Sigmoid colon (tissue), 7 donors: ENCODE results near the gene THRB. TPM values are rescaled to one million over a fixed set of nuclear protein-coding genes. Genes with fewer than 3 reads are reported as not detected.

ENCODE experiments used
- DNase-seq: peaks from one replicate; pipeline ENCODE4 v3.0.0-alpha.2; 2019
- H3K27ac ChIP-seq, 4 donors: fragments of 200-600 bp; sonication (generic); one replicate each; pipeline ENCODE4 v1.5.1; 2016 to 2019; ENCODE audit warnings: mild to moderate bottlenecking in 1 of 4
- H3K27me3 ChIP-seq, 3 donors: fragments of 200-600 bp; sonication (generic); one replicate each; pipeline ENCODE4 v1.5.1; 2019; ENCODE audit warnings: mild to moderate bottlenecking in 1 of 3
- H3K36me3 ChIP-seq, 4 donors: fragments of 200-600 bp; sonication (generic); one replicate each; pipeline ENCODE4 v1.5.1; 2016 to 2019
- H3K4me1 ChIP-seq, 4 donors: fragments of 200-600 bp; sonication (generic); one replicate each; pipeline ENCODE4 v1.5.1; 2017 to 2019
- H3K4me3 ChIP-seq, 4 donors: fragments of 200-600 bp; sonication (generic); one replicate each; pipeline ENCODE4 v1.5.1; 2017 to 2019; ENCODE audit warnings: mild to moderate bottlenecking in 2 of 4, moderate library complexity in 1 of 4
- H3K9me3 ChIP-seq, 4 donors: fragments of 200-600 bp in 3 of 4; sonication (generic) in 3 of 4; one replicate each; pipeline versions ENCODE4 v1.5.1 to v1.6.1; 2013 to 2019
- EP300 ChIP-seq, 4 donors: sonication (generic); formaldehyde crosslinking; IDR thresholded peaks; one replicate each; pipeline ENCODE4 v1.6.1; 2017; ENCODE audit warnings: antibody characterized with exemption in 4 of 4
- POLR2A ChIP-seq, 2 donors: fragments of 450-650 bp; IDR thresholded peaks; one replicate each; pipeline ENCODE4 v1.6.1; 2016; ENCODE audit warnings: antibody characterized with exemption in 2 of 2, mild to moderate bottlenecking in 2 of 2, moderate library complexity in 2 of 2
- POLR2AphosphoS5 ChIP-seq, 4 donors: sonication (generic); formaldehyde crosslinking; IDR thresholded peaks; one replicate each; pipeline ENCODE4 v1.6.1; 2017; ENCODE audit warnings: antibody characterized with exemption in 4 of 4
- WGBS, 2 donors: extraction: QIAGEN DNeasy Blood & Tissue Kit; methylation state at CpG; one replicate each; pipeline ENCODE4 v1.1.7; 2013; 5-methylcytosine and 5-hydroxymethylcytosine counted together
- intact Hi-C: fragments of 100-400 bp; cut with DNase I; formaldehyde crosslinking; loops from one replicate; pipeline ENCODE4 v1.15.1; 2023
- polyA plus RNA-seq, 3 donors: library from polyadenylated mRNA; stranded (reverse); fragments of 200-250 nt; gene quantifications; one replicate each; pipeline ENCODE4 v1.2.3, GENCODE V29; 2013
- total RNA-seq, 4 donors: library from RNA; depleted of rRNA; stranded (reverse); fragments of >200 nt; gene quantifications; one replicate each; pipeline ENCODE4 v1.1.0, GENCODE V29; 2016
- TF ChIP-seq, protein P1 (sequence below), 4 experiments: fragments of 450-650 bp in 3 of 4; fragments of 200-600 bp in 1 of 4; IDR thresholded peaks; one replicate each; pipeline ENCODE4 v1.5.1; 2016 to 2019; ENCODE audit warnings: antibody characterized with exemption in 4 of 4, mild to moderate bottlenecking in 3 of 4, moderate library complexity in 2 of 4
- donor health status: healthy with polysubstance abuse.
- donor health status: Bipolar disorder and iron deficiency.
- donor health status: healthy.

The THRB gene
- total and polyA plus RNA-seq, 7 donors = 7.2 to 49.5 (median 29.7) TPM

- intact Hi-C loops = no loop called here
These were observed 204.1 kb downstream of the THRB start for GRCh38 chr3:24290596-24290995.

DNA sequence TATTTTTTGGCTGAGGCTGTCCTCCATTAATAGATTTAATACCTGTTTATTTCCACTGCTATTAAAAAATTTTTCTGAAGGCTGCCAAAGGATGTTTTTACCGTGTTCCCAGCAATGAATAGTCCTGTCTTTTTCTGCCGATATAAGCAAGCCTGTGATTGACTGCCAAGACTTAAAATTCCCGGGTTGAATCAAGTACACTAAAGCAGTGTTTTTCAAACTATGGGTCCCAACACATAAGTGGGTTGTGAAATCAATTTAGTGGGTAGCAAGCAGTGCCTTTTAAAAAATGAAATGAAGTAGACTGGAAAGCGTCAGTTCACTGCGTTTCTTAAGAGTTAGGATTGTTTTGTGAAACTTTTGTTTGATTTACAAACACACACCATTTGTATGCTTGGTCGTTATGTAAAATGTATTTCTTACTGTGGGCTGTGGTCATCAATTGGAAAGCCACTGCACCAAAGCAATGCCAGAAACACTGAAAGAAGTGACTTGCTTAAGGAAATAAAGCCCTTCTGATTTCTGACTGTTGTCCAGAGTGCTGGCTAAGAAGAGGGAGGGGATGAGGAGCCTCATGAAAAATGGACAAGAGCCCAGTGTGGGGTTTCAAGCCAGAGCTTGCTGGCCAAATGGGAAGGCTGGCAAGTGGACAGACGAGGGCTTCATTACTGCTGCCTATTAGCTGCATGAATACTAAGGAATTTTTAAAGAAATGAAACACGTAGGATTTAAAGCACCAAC, 206.0 kb downstream of the THRB start:
- peak overlapping the region; percentile 47 to 81 (median 70) for H3K27ac ChIP-seq
- peak overlapping the region in 1 of 4 donors; percentile 4 for H3K4me3 ChIP-seq
- H3K27me3 ChIP-seq = no peaks in the 10 kb centered on the region
- no peak for TF ChIP-seq POLR2A (IDR thresholded peaks at IDR 0.05)
- TF ChIP-seq POLR2AphosphoS5 (IDR thresholded peaks at IDR 0.05) = peak in 2 of 4 donors; percentile 3 to 31
- TF ChIP-seq, protein P1, sequence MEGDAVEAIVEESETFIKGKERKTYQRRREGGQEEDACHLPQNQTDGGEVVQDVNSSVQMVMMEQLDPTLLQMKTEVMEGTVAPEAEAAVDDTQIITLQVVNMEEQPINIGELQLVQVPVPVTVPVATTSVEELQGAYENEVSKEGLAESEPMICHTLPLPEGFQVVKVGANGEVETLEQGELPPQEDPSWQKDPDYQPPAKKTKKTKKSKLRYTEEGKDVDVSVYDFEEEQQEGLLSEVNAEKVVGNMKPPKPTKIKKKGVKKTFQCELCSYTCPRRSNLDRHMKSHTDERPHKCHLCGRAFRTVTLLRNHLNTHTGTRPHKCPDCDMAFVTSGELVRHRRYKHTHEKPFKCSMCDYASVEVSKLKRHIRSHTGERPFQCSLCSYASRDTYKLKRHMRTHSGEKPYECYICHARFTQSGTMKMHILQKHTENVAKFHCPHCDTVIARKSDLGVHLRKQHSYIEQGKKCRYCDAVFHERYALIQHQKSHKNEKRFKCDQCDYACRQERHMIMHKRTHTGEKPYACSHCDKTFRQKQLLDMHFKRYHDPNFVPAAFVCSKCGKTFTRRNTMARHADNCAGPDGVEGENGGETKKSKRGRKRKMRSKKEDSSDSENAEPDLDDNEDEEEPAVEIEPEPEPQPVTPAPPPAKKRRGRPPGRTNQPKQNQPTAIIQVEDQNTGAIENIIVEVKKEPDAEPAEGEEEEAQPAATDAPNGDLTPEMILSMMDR (IDR thresholded peaks at IDR 0.05) = no peak
- TF ChIP-seq EP300 (IDR thresholded peaks at IDR 0.05) = no peak
- DNase-seq = peak; percentile 70
- peaks cover 0 to 59% (median 51%) of the 10 kb centered on the region in 4 donors for H3K4me1 ChIP-seq
- no peaks in the 10 kb centered on the region for H3K36me3 ChIP-seq
- 72 to 85% methylated on average over 8 of the region's 8 CpGs for WGBS, 2 donors
- intact Hi-C loops = no loop called here
- no peaks in the 10 kb centered on the region for H3K9me3 ChIP-seq

More at GRCh38 chr3:24290596-24290995, 204.1 kb downstream of the THRB start:
- Histone ChIP-seq H3K4me3 (no peak overlapping the region), H3K27ac (peak overlapping the region; percentile 21 to 81 (median 70)), H3K4me1 (peaks cover 0 to 61% (median 52%) of the 10 kb centered on the region in 4 donors), H3K9me3 (peaks cover 0 to 3% (median 0%) of the 10 kb centered on the region in 4 donors), H3K27me3 (no peaks in the 10 kb centered on the region), H3K36me3 (no peaks in the 10 kb centered on the region)
- DNase-seq = no peak
- WGBS, 2 donors = 72 to 90% methylated on average over 3 of the region's 3 CpGs
- TF ChIP-seq POLR2AphosphoS5 (IDR thresholded peaks at IDR 0.05) (no peak), EP300 (IDR thresholded peaks at IDR 0.05) (no peak), POLR2A (IDR thresholded peaks at IDR 0.05) (no peak)
- TF ChIP-seq, protein P1 (IDR thresholded peaks at IDR 0.05) = no peak

GRCh38 chr3:24287755-24288450, 206.7 kb downstream of the THRB start:
- 63 to 81% methylated on average over 3 of the region's 3 CpGs for WGBS, 2 donors
- Histone ChIP-seq H3K27ac (peak overlapping the region; percentile 47 to 81 (median 70)), H3K9me3 (no peaks in the 10 kb centered on the region), H3K36me3 (no peaks in the 10 kb centered on the region), H3K27me3 (no peaks in the 10 kb centered on the region), H3K4me3 (peak overlapping the region in 1 of 4 donors; percentile 4), H3K4me1 (peaks cover 0 to 59% (median 51%) of the 10 kb centered on the region in 4 donors)
- intact Hi-C loops = no loop called here
- DNase-seq = peak; percentile 79
- peak in 2 of 4 donors; percentile 64 to 73 for TF ChIP-seq POLR2AphosphoS5 (IDR thresholded peaks at IDR 0.05)
- TF ChIP-seq, protein P1 (IDR thresholded peaks at IDR 0.05) = no peak
- peak in 2 of 4 donors; percentile 6 to 45 for TF ChIP-seq EP300 (IDR thresholded peaks at IDR 0.05)

DNA sequence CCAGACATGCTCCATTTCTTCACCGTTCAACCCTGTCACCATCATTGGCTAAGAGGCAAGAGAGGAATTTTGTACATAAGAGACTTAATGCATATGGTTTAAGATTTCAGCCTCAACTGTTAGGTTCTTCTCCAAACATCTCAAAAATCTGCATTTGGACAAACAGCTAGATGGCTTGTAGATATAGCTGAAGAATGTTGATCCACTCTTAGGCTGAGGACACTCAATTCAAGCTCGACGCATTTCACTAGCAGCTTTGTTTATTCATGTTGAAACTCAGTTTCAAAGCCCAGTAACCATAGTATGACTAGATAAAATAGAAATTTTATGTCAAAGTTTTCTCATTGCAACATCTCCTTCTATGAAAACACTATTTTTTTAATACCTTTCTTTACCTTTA, 208.2 kb downstream of the THRB start:
- intact Hi-C loops = no loop called here
- Histone ChIP-seq H3K27ac (peak overlapping the region in 3 of 4 donors; percentile 63 to 81 (median 76)), H3K27me3 (no peaks in the 10 kb centered on the region), H3K9me3 (no peaks in the 10 kb centered on the region), H3K36me3 (no peaks in the 10 kb centered on the region), H3K4me3 (no peak overlapping the region), H3K4me1 (peaks cover 0 to 58% (median 51%) of the 10 kb centered on the region in 4 donors)
- TF ChIP-seq EP300 (IDR thresholded peaks at IDR 0.05) (no peak), POLR2AphosphoS5 (IDR thresholded peaks at IDR 0.05) (no peak), POLR2A (IDR thresholded peaks at IDR 0.05) (no peak)
- TF ChIP-seq, protein P1 (IDR thresholded peaks at IDR 0.05) = no peak
- no peak for DNase-seq
- WGBS, 2 donors = 80 to 92% methylated on average over 3 of the region's 3 CpGs
